Fibroblast of lung (primary cell): Measurements from ENCODE around the gene BASP1. TPM values are rescaled to one million over a fixed set of nuclear protein-coding genes. Genes with fewer than 3 reads are reported as not detected.

Source experiments
- DNase-seq, 2 donors: peaks; one replicate each; pipeline versions ENCODE4 v3.0.0 to v3.0.0-alpha.2; 2010; ENCODE audit warnings: low read depth in 2 of 2
- H2AFZ ChIP-seq: 2 replicates; pipeline ENCODE4 v1.5.1; 2012; ENCODE audit warnings: low read length, control low read depth, inconsistent platforms
- H3K27ac ChIP-seq: 2 replicates; pipeline ENCODE4 v1.5.1; 2011; ENCODE audit warnings: low read length, control low read depth; ENCODE audit not compliant: insufficient read depth
- H3K27me3 ChIP-seq: 2 replicates; pipeline ENCODE4 v1.5.1; 2011; ENCODE audit warnings: mild to moderate bottlenecking, low read length; ENCODE audit not compliant: control insufficient read depth, insufficient read depth
- H3K36me3 ChIP-seq: 2 replicates; pipeline ENCODE4 v1.5.1; 2011; ENCODE audit warnings: low read length; ENCODE audit not compliant: control insufficient read depth, insufficient read depth
- H3K4me1 ChIP-seq: 2 replicates; pipeline ENCODE4 v1.5.1; 2011; ENCODE audit warnings: low read length; ENCODE audit not compliant: control insufficient read depth, insufficient read depth; ENCODE audit errors: extremely low read depth
- H3K4me2 ChIP-seq: 2 replicates; pipeline ENCODE4 v1.5.1; 2011; ENCODE audit warnings: low read length, control low read depth; ENCODE audit not compliant: insufficient read depth; ENCODE audit errors: extremely low read depth
- H3K4me3 ChIP-seq, 4 experiments: fragments of 200-600 bp in 1 of 4; sonication (generic) in 1 of 4; replicated peaks in 1 of 4; 2 replicates each; pipeline ENCODE4 v1.5.1; 2011 to 2016; ENCODE audit warnings: low read length in 4 of 4, low read depth in 3 of 4, mild to moderate bottlenecking in 3 of 4, control low read depth in 2 of 4, inconsistent platforms in 1 of 4, mixed read lengths in 1 of 4; ENCODE audit not compliant: insufficient read depth in 1 of 4; ENCODE audit errors: control extremely low read depth in 1 of 4
- H3K79me2 ChIP-seq: 2 replicates; pipeline ENCODE4 v1.5.1; 2012; ENCODE audit warnings: mild to moderate bottlenecking, low read length, inconsistent platforms; ENCODE audit not compliant: control insufficient read depth, insufficient read depth
- H3K9ac ChIP-seq: 2 replicates; pipeline ENCODE4 v1.5.1; 2011; ENCODE audit warnings: mild to moderate bottlenecking, low read length, control low read depth; ENCODE audit not compliant: insufficient read depth
- H3K9me3 ChIP-seq: 2 replicates; pipeline ENCODE4 v1.5.1; 2012; ENCODE audit warnings: low read depth, low read length; ENCODE audit not compliant: control insufficient read depth, insufficient read depth
- H4K20me1 ChIP-seq: 2 replicates; pipeline ENCODE4 v1.5.1; 2011; ENCODE audit warnings: low read length; ENCODE audit not compliant: control insufficient read depth, insufficient read depth; ENCODE audit errors: extremely low read depth
- CTCF ChIP-seq, 2 donors: IDR thresholded peaks in 1 of 2; conservative IDR thresholded peaks in 1 of 2; 1 replicate in 1 of 2; 2 replicates in 1 of 2; pipeline ENCODE4 v1.5.1; 2011 to 2012; ENCODE audit warnings: low read length in 2 of 2, control low read depth in 1 of 2, inconsistent platforms in 1 of 2, low read depth in 1 of 2, mild to moderate bottlenecking in 1 of 2
- EZH2 ChIP-seq: IDR thresholded peaks from 2 replicates; pipeline ENCODE4 v1.5.1; 2012; ENCODE audit warnings: low read length, control low read depth, mild to moderate bottlenecking; ENCODE audit errors: missing control alignments
- polyA plus RNA-seq, 2 donors: library from polyadenylated mRNA; depleted of rRNA in 1 of 2; stranded (reverse) in 1 of 2; unstranded in 1 of 2; fragments of >200 nt; gene quantifications; 2 replicates each; pipeline ENCODE4 v1.2.1, GENCODE V29; 2011 to 2012; ENCODE audit warnings: missing spikeins in 1 of 2
- total RNA-seq: library from RNA; depleted of rRNA; stranded (reverse); fragments of >200 nt; gene quantifications from 2 replicates; pipeline ENCODE4 v1.2.1, GENCODE V29; 2014

Gene BASP1
- total and polyA plus RNA-seq, 2 donors (not counting 1 experiment from before 2014, with no cell fraction given): 186 to 248 TPM

GRCh38 chr5:17312358-17312757 is 94.9 kb downstream of the BASP1 start:
- no peaks in the 10 kb centered on the region for H3K79me2 ChIP-seq
- TF ChIP-seq CTCF (conservative IDR thresholded peaks at IDR 0.05 in 1 of 2, IDR thresholded peaks at IDR 0.05 in 1 of 2; ENCODE audit: low read depth in 1 of 2, low read length in 2 of 2) (no peak), EZH2 (no peak)
- no peak overlapping the region for H2AFZ ChIP-seq
- H3K4me3 ChIP-seq: no peak overlapping the region
- no peaks in the 10 kb centered on the region for H4K20me1 ChIP-seq
- H3K4me2 ChIP-seq: no peak overlapping the region
- H3K27ac ChIP-seq: no peak overlapping the region
- no peaks in the 10 kb centered on the region for H3K36me3 ChIP-seq
- H3K4me1 ChIP-seq: peaks cover 17% of the 10 kb centered on the region
- H3K9me3 ChIP-seq: no peaks in the 10 kb centered on the region
- peak in 1 of 2 donors; percentile 9 for DNase-seq
- H3K27me3 ChIP-seq: no peaks in the 10 kb centered on the region
- no peak overlapping the region for H3K9ac ChIP-seq

GRCh38 chr5:17314907-17315471 is 97.6 kb downstream of the BASP1 start:
- Histone ChIP-seq H3K9me3 (no peaks in the 10 kb centered on the region), H4K20me1 (no peaks in the 10 kb centered on the region), H3K4me2 (peak overlapping the region; percentile 59), H3K4me3 (no peak overlapping the region), H3K27ac (no peak overlapping the region), H3K27me3 (no peaks in the 10 kb centered on the region), H3K9ac (no peak overlapping the region), H3K4me1 (peaks cover 21% of the 10 kb centered on the region), H3K79me2 (no peaks in the 10 kb centered on the region), H3K36me3 (no peaks in the 10 kb centered on the region), H2AFZ (no peak overlapping the region)
- TF ChIP-seq CTCF (conservative IDR thresholded peaks at IDR 0.05 in 1 of 2, IDR thresholded peaks at IDR 0.05 in 1 of 2; ENCODE audit: low read depth in 1 of 2, low read length in 2 of 2) (no peak), EZH2 (no peak)
- peak; percentile 22 to 61 for DNase-seq

GRCh38 chr5:17315710-17316221 is 98.3 kb downstream of the BASP1 start:
- Histone ChIP-seq H3K9ac (no peak overlapping the region), H3K36me3 (no peaks in the 10 kb centered on the region), H3K4me2 (no peak overlapping the region), H2AFZ (no peak overlapping the region), H3K27me3 (no peaks in the 10 kb centered on the region), H3K4me1 (peaks cover 21% of the 10 kb centered on the region), H3K79me2 (no peaks in the 10 kb centered on the region), H4K20me1 (no peaks in the 10 kb centered on the region), H3K9me3 (no peaks in the 10 kb centered on the region), H3K4me3 (no peak overlapping the region), H3K27ac (peak overlapping the region; percentile 19)
- TF ChIP-seq EZH2 (no peak), CTCF (conservative IDR thresholded peaks at IDR 0.05 in 1 of 2, IDR thresholded peaks at IDR 0.05 in 1 of 2; ENCODE audit: low read depth in 1 of 2, low read length in 2 of 2) (no peak)
- DNase-seq: peak; percentile 54 to 91
